HEK293T (cell line): ENCODE results near the gene CDYL2.

Source experiments
- BHLHE40 ChIP-seq: fragments of 450-650 bp; IDR thresholded peaks from 2 replicates; pipeline ENCODE4 v1.6.1; 2016; ENCODE audit warnings: mild to moderate bottlenecking, moderate library complexity, borderline replicate concordance
- CTBP1 ChIP-seq: fragments of 450-650 bp; IDR thresholded peaks from 2 replicates; pipeline ENCODE4 v1.6.1; 2016; ENCODE audit warnings: borderline replicate concordance
- ELF4 ChIP-seq: fragments of 450-650 bp; IDR thresholded peaks from 2 replicates; pipeline ENCODE4 v1.6.1; 2017; ENCODE audit warnings: antibody characterized with exemption
- FOXA1 ChIP-seq: fragments of 450-650 bp; IDR thresholded peaks from 2 replicates; pipeline ENCODE4 v1.6.1; 2016; ENCODE audit warnings: mild to moderate bottlenecking
- FOXK2 ChIP-seq: fragments of 450-650 bp; IDR thresholded peaks from 2 replicates; pipeline ENCODE4 v1.6.1; 2016; ENCODE audit warnings: mild to moderate bottlenecking
- FOXM1 ChIP-seq: fragments of 450-650 bp; IDR thresholded peaks from 2 replicates; pipeline ENCODE4 v1.6.1; 2017; ENCODE audit warnings: mild to moderate bottlenecking, borderline replicate concordance
- HDGF ChIP-seq: fragments of 450-650 bp; IDR thresholded peaks from 2 replicates; pipeline ENCODE4 v1.6.1; 2017; ENCODE audit warnings: antibody characterized with exemption, borderline replicate concordance
- LEF1 ChIP-seq: fragments of 450-650 bp; IDR thresholded peaks from 2 replicates; pipeline ENCODE4 v1.6.1; 2017; ENCODE audit warnings: mild to moderate bottlenecking, borderline replicate concordance
- NFRKB ChIP-seq: fragments of 450-650 bp; IDR thresholded peaks from 2 replicates; pipeline ENCODE4 v1.6.1; 2016; ENCODE audit warnings: mild to moderate bottlenecking, moderate library complexity
- SP1 ChIP-seq: fragments of 450-650 bp; IDR thresholded peaks from 2 replicates; pipeline ENCODE4 v1.6.1; 2017
- TARDBP ChIP-seq: fragments of 450-650 bp; IDR thresholded peaks from 2 replicates; pipeline ENCODE4 v1.6.1; 2016
- ZNF384 ChIP-seq: fragments of 450-650 bp; IDR thresholded peaks from 2 replicates; pipeline ENCODE4 v1.6.1; 2016

GRCh38 chr16:80654094-80654862 is 150.1 kb downstream of the CDYL2 start:
- TF ChIP-seq FOXM1 (no peak), BHLHE40 (no peak), FOXA1 (no peak), HDGF (no peak), ZNF384 (no peak), SP1 (no peak), ELF4 (no peak), LEF1 (no peak), TARDBP (no peak), FOXK2 (no peak), CTBP1 (no peak), NFRKB (no peak)
